Measurements from ENCODE around the gene HEXIM2.

DNA sequence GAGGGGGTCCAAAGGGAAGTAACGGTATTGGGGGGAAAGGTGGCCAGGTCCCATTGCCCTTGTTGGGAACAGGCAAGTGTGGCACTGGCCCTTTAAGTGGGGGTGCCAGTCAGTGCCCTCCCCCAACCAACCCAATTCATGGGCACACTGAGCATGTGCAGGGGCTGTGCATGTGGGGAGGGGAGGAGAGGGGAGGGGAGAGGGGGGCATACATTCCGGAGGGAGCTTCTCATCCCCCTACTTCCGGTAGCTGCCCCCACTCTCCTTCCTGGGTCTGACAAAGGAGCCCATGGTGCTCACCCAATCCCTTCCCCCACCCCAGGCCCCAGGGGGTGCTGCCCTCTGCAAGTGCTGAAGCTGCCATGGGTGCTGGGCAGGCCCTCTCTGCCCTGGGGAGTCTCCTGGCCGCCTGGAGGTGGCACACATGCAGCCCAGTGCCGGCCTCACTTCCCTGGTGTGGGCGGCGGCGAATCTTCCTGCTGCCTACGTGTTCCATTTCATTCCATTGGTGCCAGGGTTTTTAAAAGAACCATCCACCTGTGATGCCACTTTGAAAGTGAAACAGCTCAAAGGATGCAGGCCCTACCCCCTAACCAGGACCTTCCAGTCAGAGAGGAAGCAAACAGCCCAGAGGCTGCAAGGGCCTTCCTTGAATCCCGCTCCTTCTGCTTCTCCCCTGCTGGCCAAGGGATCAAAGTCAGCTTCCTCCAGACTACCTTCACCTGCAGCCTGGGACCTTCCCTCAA, 11.0 kb downstream of the HEXIM2 start:
- TF ChIP-seq POLR2AphosphoS5 (IDR thresholded peaks at IDR 0.05; ENCODE audit: borderline replicate concordance, low read depth, low read length) (peak; percentile 68), EZH2 (IDR thresholded peaks at IDR 0.05) (no peak), FOXP2 (optimal IDR thresholded peaks at IDR 0.05; ENCODE audit: control extremely low read depth, extremely low read length, insufficient read depth) (peak; percentile 26)

Measured in SK-N-MC (cell line).